NT2/D1 (cell line): Measurements from ENCODE around the gene ANKS4B.
"Not testable (repeated sequence)": the region's sequence is repeated elsewhere in the genome, so short reads cannot be mapped to it uniquely, and the experiment has no call there.

Experiments used
- DNase-seq: peaks from one replicate; pipeline ENCODE4 v3.0.0-alpha.2; 2011; ENCODE audit warnings: low read depth, low spot score
- H3K27me3 ChIP-seq: 2 replicates; pipeline ENCODE4 v1.6.0; 2011; ENCODE audit warnings: mild to moderate bottlenecking; ENCODE audit not compliant: insufficient read length, insufficient read depth
- H3K36me3 ChIP-seq: 2 replicates; pipeline ENCODE4 v1.6.1; 2011; ENCODE audit warnings: mild to moderate bottlenecking, low read length, mixed read lengths; ENCODE audit not compliant: insufficient read depth, insufficient read length
- H3K4me1 ChIP-seq: 2 replicates; pipeline ENCODE4 v1.5.1; 2011; ENCODE audit not compliant: insufficient read depth, insufficient read length
- H3K4me3 ChIP-seq: 2 replicates; pipeline ENCODE4 v1.5.1; 2011; ENCODE audit warnings: low read depth; ENCODE audit not compliant: insufficient read length
- H3K9ac ChIP-seq: 2 replicates; pipeline ENCODE4 v1.6.0; 2011; ENCODE audit warnings: low read depth; ENCODE audit not compliant: insufficient read length
- H3K9me3 ChIP-seq: 2 replicates; pipeline ENCODE4 v1.5.1; 2011; ENCODE audit warnings: mild to moderate bottlenecking, low read length; ENCODE audit not compliant: insufficient read depth
- SUZ12 ChIP-seq: IDR thresholded peaks from 2 replicates; pipeline ENCODE4 v1.6.1; 2011; ENCODE audit not compliant: insufficient read length, insufficient read depth; ENCODE audit errors: extremely low read depth
- YY1 ChIP-seq: IDR thresholded peaks from 2 replicates; pipeline ENCODE4 v1.6.1; 2011; ENCODE audit not compliant: insufficient read length, insufficient read depth
- ZNF274 ChIP-seq: IDR thresholded peaks from 2 replicates; pipeline ENCODE4 v1.6.1; 2011; ENCODE audit warnings: mild to moderate bottlenecking, low read depth, low read length

ANKS4B gene

DNA sequence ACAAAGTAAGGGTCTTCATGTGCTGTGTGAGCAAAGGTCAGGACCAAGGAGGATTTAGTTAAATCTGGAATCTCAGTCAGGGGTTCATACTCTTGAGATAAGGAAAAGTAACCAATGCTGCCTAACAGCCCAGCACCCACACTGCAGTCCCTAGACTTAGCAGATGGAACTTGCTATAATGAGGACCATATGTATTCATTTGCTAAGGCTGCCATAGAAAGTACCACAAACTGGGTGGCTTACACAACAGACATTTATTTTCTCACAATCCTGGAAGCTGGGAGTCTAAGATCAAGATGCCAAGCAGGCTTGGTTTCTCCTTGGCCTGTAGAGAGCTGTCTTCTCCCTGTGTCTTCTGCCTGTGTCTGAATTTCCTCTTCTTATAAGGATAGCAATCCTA is 42.9 kb upstream of the ANKS4B start:
- Histone ChIP-seq H3K9ac (no peak overlapping the region), H3K36me3 (no peaks in the 10 kb centered on the region), H3K27me3 (peaks cover 12% of the 10 kb centered on the region), H3K9me3 (no peaks in the 10 kb centered on the region), H3K4me3 (no peak overlapping the region), H3K4me1 (peaks cover 4% of the 10 kb centered on the region)
- DNase-seq = no peak
- TF ChIP-seq ZNF274 (no peak), YY1 (no peak), SUZ12 (no peak)

DNA sequence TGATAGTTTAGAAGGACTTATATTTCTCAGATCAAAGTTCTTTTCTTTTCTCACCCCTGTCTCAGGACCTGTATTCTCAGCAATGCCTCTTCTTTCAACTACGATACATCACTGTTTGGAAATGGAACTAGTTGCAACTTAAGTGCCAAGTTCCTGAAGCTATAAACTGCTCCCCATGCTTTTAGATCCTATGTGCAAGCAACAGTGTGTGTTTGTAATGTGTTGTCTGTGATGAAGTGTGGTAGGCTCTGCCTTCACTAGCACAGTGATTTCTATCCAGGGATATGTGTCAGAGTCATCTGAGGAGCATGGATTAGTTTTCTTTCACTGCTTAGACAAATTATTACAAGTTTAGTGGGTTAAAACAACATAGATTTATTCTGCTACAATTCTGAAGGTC is 40.5 kb upstream of the ANKS4B start:
- H3K4me1 ChIP-seq = peaks cover 4% of the 10 kb centered on the region

GRCh38 chr16:21194771-21195301 is 38.7 kb upstream of the ANKS4B start:
- DNase-seq = no peak
- H3K9me3 ChIP-seq = no peaks in the 10 kb centered on the region
- no peak for TF ChIP-seq ZNF274
- no peak for TF ChIP-seq SUZ12
- no peak for TF ChIP-seq YY1

More for the DNA sequence above, 40.5 kb upstream of the ANKS4B start:
- H3K36me3 ChIP-seq = no peaks in the 10 kb centered on the region
- no peak overlapping the region for H3K9ac ChIP-seq
- peaks cover 10% of the 10 kb centered on the region for H3K27me3 ChIP-seq
- H3K4me3 ChIP-seq = no peak overlapping the region
- no peak for DNase-seq
- no peaks in the 10 kb centered on the region for H3K9me3 ChIP-seq
- TF ChIP-seq YY1 = no peak
- no peak for TF ChIP-seq ZNF274
- TF ChIP-seq SUZ12 = no peak

GRCh38 chr16:21195330-21195729 is 38.2 kb upstream of the ANKS4B start:
- not testable (repeated sequence) for DNase-seq, H3K9ac ChIP-seq, H3K36me3 ChIP-seq, H3K27me3 ChIP-seq, H3K4me1 ChIP-seq, H3K9me3 ChIP-seq, H3K4me3 ChIP-seq

More at GRCh38 chr16:21194771-21195301, 38.7 kb upstream of the ANKS4B start:
- Histone ChIP-seq H3K27me3 (no peaks in the 10 kb centered on the region), H3K4me3 (no peak overlapping the region), H3K4me1 (no peaks in the 10 kb centered on the region), H3K36me3 (no peaks in the 10 kb centered on the region), H3K9ac (no peak overlapping the region)

GRCh38 chr16:21197112-21197511 is 36.4 kb upstream of the ANKS4B start:
- no peak for DNase-seq

DNA sequence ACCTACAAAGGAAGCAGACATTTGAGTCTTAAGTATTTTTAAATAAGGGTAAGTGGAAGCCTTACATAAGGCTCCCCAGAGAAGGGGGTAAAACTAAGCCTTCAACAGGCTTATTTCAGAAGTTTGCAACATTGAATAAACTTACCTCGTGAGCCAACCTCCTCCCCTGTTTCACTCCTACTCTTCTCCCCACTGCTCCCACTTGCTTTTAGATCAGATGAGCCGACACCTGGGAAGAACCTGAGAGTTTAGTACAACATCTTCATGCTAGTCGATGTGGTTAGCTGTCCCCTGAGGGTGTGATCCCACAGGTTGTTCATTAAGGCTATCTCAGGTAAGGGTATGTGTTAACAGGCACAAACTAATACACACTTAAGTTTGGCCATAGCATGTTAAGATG is 35.9 kb upstream of the ANKS4B start:
- H3K9ac ChIP-seq = no peak overlapping the region
- TF ChIP-seq SUZ12 (no peak), ZNF274 (no peak), YY1 (no peak)
- DNase-seq = no peak
- no peak overlapping the region for H3K4me3 ChIP-seq
- H3K9me3 ChIP-seq = no peaks in the 10 kb centered on the region
- H3K27me3 ChIP-seq = no peaks in the 10 kb centered on the region
- no peaks in the 10 kb centered on the region for H3K4me1 ChIP-seq
- H3K36me3 ChIP-seq = no peaks in the 10 kb centered on the region

More at GRCh38 chr16:21197112-21197511, 36.4 kb upstream of the ANKS4B start:
- no peaks in the 10 kb centered on the region for H3K36me3 ChIP-seq
- H3K27me3 ChIP-seq = no peaks in the 10 kb centered on the region
- H3K9ac ChIP-seq = no peak overlapping the region
- TF ChIP-seq YY1 (no peak), SUZ12 (no peak), ZNF274 (no peak)
- no peak overlapping the region for H3K4me3 ChIP-seq
- no peaks in the 10 kb centered on the region for H3K4me1 ChIP-seq
- no peaks in the 10 kb centered on the region for H3K9me3 ChIP-seq

DNA sequence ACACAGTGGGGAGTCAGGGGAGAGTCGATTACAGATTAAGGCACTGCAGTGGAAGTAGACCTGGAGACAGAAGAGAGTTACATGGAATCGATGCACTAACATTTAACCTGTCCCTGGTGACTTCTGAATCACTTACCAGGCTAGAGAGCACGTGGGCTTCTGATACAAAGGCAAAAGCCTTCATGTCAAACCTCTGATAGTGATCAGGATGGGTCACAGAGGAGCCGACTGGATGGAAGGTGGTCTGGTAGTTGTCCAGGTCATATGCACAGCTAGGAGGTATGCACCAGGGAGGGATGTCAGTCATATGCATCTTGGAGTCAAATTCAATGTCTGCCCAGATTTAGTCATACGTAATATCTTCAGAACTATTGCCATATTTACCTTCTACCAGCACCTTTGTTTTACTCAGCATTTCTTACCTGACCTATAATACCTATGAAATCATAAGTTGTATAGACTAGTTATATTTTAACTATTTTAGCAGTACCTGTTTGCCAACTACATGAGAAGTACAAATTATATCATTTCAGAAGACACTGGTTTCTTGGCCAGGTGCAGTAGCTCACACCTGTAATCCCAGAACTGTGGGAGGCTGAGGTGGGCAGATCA is 33.8 kb upstream of the ANKS4B start:
- Histone ChIP-seq H3K36me3 (no peaks in the 10 kb centered on the region), H3K9ac (no peak overlapping the region), H3K27me3 (no peaks in the 10 kb centered on the region), H3K9me3 (no peaks in the 10 kb centered on the region), H3K4me1 (no peaks in the 10 kb centered on the region), H3K4me3 (no peak overlapping the region)
- no peak for DNase-seq
- TF ChIP-seq ZNF274 (no peak), YY1 (no peak), SUZ12 (no peak)

DNA sequence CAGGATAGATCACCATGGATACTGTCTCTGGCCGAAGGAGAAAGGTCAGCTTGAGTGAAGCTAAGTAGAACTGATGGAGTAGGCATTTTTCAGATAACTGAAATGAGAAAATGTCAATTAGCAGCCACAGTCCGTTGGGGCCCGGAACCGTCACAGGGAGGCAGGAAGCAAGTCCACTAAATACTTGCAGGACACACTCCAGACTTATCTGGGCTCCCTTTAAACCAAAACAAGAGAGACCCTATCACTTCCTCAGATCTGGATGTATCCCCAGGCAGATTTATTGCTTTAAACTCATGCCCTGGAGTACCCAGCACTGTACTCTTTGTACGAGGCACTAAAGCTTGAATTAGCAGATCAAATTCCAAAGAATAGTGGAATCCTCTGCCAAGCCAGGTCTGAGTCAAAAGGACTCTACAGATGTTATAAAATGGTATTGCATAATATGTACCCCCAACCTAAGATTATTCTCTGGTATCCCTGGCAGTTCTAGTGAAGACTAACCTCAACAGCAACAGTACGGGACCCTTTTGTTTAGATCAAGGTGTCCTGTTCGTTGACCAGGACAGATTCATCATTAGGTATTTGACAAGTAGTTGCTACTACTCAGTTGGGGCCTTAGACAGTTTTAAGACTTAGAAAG is 30.2 kb upstream of the ANKS4B start:
- DNase-seq = no peak
- Histone ChIP-seq H3K36me3 (no peaks in the 10 kb centered on the region), H3K27me3 (no peaks in the 10 kb centered on the region), H3K9me3 (no peaks in the 10 kb centered on the region), H3K4me3 (no peak overlapping the region), H3K4me1 (no peaks in the 10 kb centered on the region), H3K9ac (no peak overlapping the region)
- no peak for TF ChIP-seq YY1
- TF ChIP-seq SUZ12 = no peak
- no peak for TF ChIP-seq ZNF274
